ENCODE results near the gene PPFIA4. TPM values are rescaled to one million over a fixed set of nuclear protein-coding genes. Genes with fewer than 3 reads are reported as not detected.
"Not testable (repeated sequence)": the region's sequence is repeated elsewhere in the genome, so short reads cannot be mapped to it uniquely, and the experiment has no call there.

Gene PPFIA4
- total RNA-seq, 6 experiments from 2014 or later, result 0.37 to 1.3 (median 0.58) TPM

DNA sequence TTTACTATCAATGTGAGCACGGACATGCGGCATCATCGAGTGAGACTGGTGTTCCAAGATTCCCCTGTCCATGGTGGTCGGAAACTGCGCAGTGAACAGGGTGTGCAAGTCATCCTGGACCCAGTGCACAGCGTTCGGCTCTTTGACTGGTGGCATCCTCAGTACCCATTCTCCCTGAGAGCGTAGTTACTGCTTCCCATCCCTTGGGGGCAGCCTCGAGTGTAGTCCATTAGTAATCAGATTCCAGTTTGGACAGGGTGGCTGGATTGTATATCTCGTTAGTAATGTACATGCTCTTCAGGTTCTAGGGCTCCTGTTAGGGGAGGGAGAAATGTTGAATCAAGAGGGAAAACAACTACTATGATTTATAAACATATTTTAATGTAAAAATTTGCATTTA, 3.4 kb upstream of the PPFIA4 start:
- not testable (repeated sequence) for H3K27ac Mint-ChIP-seq; H3K4me1 Mint-ChIP-seq (ENCODE audit: low read depth); H3K9me3 Mint-ChIP-seq; H3K4me3 Mint-ChIP-seq; H3K27me3 Mint-ChIP-seq (ENCODE audit: insufficient read depth); DNase-seq
- H3K36me3 Mint-ChIP-seq (ENCODE audit: low read depth), result peaks cover 23% of the 10 kb centered on the region
- TF ChIP-seq, protein P1, sequence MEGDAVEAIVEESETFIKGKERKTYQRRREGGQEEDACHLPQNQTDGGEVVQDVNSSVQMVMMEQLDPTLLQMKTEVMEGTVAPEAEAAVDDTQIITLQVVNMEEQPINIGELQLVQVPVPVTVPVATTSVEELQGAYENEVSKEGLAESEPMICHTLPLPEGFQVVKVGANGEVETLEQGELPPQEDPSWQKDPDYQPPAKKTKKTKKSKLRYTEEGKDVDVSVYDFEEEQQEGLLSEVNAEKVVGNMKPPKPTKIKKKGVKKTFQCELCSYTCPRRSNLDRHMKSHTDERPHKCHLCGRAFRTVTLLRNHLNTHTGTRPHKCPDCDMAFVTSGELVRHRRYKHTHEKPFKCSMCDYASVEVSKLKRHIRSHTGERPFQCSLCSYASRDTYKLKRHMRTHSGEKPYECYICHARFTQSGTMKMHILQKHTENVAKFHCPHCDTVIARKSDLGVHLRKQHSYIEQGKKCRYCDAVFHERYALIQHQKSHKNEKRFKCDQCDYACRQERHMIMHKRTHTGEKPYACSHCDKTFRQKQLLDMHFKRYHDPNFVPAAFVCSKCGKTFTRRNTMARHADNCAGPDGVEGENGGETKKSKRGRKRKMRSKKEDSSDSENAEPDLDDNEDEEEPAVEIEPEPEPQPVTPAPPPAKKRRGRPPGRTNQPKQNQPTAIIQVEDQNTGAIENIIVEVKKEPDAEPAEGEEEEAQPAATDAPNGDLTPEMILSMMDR (IDR thresholded peaks at IDR 0.05), result peak; percentile 24; the same call in 1 of the 2 replicates

DNA sequence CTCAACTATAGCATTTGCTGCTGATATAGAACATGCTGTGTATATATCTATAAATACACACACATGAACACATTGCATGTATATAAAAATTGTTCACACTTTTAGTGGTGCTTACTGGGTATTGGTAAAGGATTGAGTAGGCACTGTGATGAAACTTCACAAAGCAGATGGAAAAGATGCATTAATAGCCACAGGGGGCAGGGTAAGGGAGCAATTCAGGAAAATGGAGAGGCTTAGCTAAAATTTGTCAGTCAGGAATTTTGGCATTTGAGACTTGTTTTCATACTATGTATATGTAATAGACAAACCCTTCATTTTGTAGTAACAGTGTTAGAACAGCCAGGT, 633 bp upstream of the PPFIA4 start:
- H3K27me3 Mint-ChIP-seq (ENCODE audit: insufficient read depth), result peaks cover 12% of the 10 kb centered on the region; the same call in 1 of the 2 replicates
- TF ChIP-seq, protein P1 (IDR thresholded peaks at IDR 0.05), result no peak; the same call in 1 of the 2 replicates
- H3K4me3 Mint-ChIP-seq, result peak overlapping the region; percentile 80
- DNase-seq, result no peak
- H3K9me3 Mint-ChIP-seq, result no peaks in the 10 kb centered on the region
- peaks cover 8% of the 10 kb centered on the region for H3K4me1 Mint-ChIP-seq (ENCODE audit: low read depth)
- H3K36me3 Mint-ChIP-seq (ENCODE audit: low read depth), result peaks cover 23% of the 10 kb centered on the region
- H3K27ac Mint-ChIP-seq, result peak overlapping the region; percentile 62

DNA sequence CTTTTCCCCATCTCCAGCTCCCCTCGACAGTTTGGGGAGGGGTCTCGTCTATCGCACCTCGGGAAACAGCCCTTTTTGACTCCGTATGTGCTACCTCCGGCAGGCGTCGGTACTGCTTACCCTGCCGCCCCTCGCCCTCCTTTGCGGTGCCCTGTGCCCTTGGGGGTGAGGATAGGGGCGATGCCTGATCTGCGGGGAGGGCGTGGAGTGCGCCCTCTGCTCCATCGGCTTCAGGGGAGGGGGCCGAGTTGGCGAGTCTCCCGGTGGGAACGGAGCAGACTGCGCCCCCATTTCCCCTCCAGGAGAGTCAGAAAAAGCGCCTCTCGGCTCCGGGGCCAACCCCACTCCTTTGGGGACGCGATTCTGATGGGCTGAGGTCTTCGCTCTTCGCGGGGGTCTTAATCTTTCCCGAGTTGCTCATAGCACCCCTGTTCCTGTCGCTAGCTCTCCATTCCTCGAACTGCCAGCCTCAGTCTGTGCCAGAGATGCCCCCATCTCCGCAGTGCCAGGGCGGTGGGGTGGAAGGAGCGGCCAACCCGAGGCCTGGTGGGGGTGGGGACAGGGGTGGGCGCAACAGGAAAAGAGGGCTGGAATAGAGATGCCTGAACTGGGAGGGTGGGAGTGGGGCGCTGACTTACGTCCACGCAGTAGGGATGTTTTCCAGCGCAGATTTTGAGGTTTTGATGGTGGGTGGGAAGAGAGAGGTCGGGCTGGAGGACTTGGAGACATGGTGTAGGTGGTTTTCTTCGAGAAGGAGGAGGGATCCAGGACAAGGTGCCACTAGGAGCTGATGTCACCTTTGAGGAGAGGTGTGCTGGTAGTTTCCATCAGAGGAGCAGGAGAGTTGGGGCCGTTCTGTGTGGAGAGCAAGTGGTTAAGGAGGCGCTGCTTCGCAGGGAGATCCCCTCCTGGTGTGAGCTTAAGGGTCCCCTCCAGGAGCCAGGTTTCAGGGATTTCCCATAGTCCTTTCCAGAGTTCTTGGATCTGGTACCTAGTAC, 674 bp downstream of the PPFIA4 start:
- Mint-ChIP-seq H3K36me3 (ENCODE audit: low read depth) (peaks cover 18% of the 10 kb centered on the region), H3K4me1 (ENCODE audit: low read depth) (peaks cover 8% of the 10 kb centered on the region)

DNA sequence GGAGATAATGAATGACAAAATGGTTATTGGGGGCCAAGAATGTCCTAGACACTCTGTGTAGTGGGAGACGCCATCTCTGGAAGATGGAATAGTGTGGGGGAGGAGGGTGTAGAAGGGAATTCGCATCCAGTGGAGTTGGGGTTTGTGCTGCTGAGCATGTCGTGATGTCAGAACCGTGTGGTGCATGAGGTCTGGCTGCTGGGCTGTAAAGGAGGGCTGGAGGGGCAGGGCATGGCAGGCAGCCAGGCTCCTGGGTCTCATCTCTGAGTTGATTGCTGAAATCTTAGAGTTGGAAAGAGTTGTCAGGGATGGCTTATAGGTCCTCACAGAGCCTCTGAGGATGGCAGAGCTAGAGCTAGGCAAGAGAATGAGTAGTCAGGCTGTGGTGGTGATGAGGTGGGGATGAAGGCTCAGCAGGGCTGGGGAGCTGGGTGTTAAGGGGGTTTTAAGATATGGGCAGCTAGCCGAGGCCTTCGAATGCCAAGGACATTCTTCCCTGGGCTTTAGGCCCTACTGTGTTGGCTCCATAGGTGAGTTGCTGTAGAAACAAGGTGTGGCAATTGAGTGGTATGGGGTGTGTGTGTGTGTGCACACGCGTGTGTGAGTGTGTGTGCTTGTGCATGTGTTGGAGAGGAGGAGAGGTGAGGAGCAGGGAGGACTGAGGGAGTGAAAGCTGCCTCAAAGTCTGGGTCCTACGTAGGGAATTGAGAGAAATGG, 1.9 kb downstream of the PPFIA4 start:
- no peak overlapping the region for H3K4me3 Mint-ChIP-seq
- no peak overlapping the region for H3K27ac Mint-ChIP-seq
- H3K36me3 Mint-ChIP-seq (ENCODE audit: low read depth), result peaks cover 18% of the 10 kb centered on the region
- peaks cover 8% of the 10 kb centered on the region for H3K4me1 Mint-ChIP-seq (ENCODE audit: low read depth)
- DNase-seq, result no peak
- no peaks in the 10 kb centered on the region for H3K9me3 Mint-ChIP-seq
- peaks cover 16% of the 10 kb centered on the region for H3K27me3 Mint-ChIP-seq (ENCODE audit: insufficient read depth)
- TF ChIP-seq, protein P1 (IDR thresholded peaks at IDR 0.05), result no peak

More for the DNA sequence above, 674 bp downstream of the PPFIA4 start:
- TF ChIP-seq, protein P1 (IDR thresholded peaks at IDR 0.05), result no peak; the same call in 1 of the 2 replicates
- DNase-seq, result no peak
- Mint-ChIP-seq H3K27me3 (ENCODE audit: insufficient read depth) (peaks cover 12% of the 10 kb centered on the region; the same call in 1 of the 2 replicates), H3K9me3 (no peaks in the 10 kb centered on the region), H3K27ac (no peak overlapping the region), H3K4me3 (peak overlapping the region; percentile 53)

DNA sequence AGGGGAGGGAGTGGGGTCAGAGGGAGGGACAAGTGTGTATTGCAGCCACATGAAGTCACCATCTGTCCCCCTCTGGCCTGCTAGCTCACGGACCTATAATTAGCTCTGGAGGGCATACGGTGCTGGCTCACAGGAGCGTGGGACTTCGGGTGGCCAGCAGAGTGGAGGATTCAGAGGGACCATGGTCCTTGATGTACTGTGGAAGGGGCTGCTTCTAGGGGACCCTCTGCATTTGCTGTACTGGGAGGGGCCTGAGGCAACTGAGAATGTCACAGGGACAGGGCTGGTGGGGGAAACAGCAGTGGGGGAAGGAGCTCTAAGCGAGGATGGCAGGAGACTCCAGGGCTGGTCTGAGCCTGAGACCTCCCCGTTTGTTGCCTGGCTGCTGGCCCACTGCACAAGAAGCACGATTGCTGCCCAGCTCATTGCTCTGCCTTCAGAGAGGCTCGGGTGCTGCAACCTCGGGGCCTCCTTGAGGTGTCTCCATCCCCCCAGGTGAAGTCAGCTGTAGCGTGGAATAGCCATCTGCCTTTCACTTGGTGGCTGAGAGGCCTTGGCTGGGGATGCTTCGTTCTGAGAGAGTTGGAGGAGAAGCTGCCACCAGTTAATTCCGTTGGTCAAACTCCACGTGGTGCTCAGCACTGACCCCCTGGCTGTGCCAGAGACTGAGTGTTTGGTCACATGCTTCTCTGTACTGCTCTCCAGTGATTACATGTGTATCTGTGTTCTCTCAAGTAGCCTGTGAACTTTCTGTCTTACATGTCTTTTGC, 2.7 kb downstream of the PPFIA4 start:
- no peak overlapping the region for H3K27ac Mint-ChIP-seq
- DNase-seq, result no peak
- TF ChIP-seq, protein P1 (IDR thresholded peaks at IDR 0.05), result no peak
- peaks cover 18% of the 10 kb centered on the region for H3K36me3 Mint-ChIP-seq (ENCODE audit: low read depth)
- peaks cover 8% of the 10 kb centered on the region for H3K4me1 Mint-ChIP-seq (ENCODE audit: low read depth)
- H3K4me3 Mint-ChIP-seq, result no peak overlapping the region
- H3K27me3 Mint-ChIP-seq (ENCODE audit: insufficient read depth), result peaks cover 16% of the 10 kb centered on the region
- H3K9me3 Mint-ChIP-seq, result no peaks in the 10 kb centered on the region

Data from HFFc6 (cell line).